GM12873 (cell line): ENCODE data around the gene RASL11B.

Experiments used
- CTCF ChIP-seq: IDR thresholded peaks from 2 replicates; pipeline ENCODE4 v1.5.1; 2012; ENCODE audit warnings: low read depth, mild to moderate bottlenecking, moderate library complexity, low read length, control low read depth; ENCODE audit not compliant: insufficient read depth; ENCODE audit errors: missing control alignments

RASL11B gene

GRCh38 chr4:52861879-52862616, at the start of gene RASL11B:
Gene RASL11B (plus strand): TSS chr4:52862317. CDS start chr4:52862508, 191 bp downstream.
- TF ChIP-seq CTCF = no peak

- no peak for TF ChIP-seq CTCF
Observed at GRCh38 chr4:52813546-52813945, 48.6 kb upstream of the RASL11B start.

GRCh38 chr4:52822583-52822971, 39.5 kb upstream of the RASL11B start:
- no peak for TF ChIP-seq CTCF

GRCh38 chr4:52822972-52823701, 39.0 kb upstream of the RASL11B start:
- no peak for TF ChIP-seq CTCF

- TF ChIP-seq CTCF = no peak
Observed at GRCh38 chr4:52823702-52824092, 38.4 kb upstream of the RASL11B start.

- TF ChIP-seq CTCF = no peak
Observed at GRCh38 chr4:52824270-52824602, 37.9 kb upstream of the RASL11B start.

- no peak for TF ChIP-seq CTCF
Observed at GRCh38 chr4:52824603-52825459, 37.3 kb upstream of the RASL11B start.
